NCI-H460 (cell line): ENCODE measurements around the gene PIK3R6. TPM values are rescaled to one million over a fixed set of nuclear protein-coding genes. Genes with fewer than 3 reads are reported as not detected.

Experiments
- DNase-seq: peaks from one replicate; pipeline ENCODE4 v3.0.0-alpha.2; 2016; ENCODE audit warnings: low read depth; ENCODE audit errors: extremely low read depth
- polyA plus RNA-seq: library from polyadenylated mRNA; depleted of rRNA; stranded (reverse); fragments of >200 nt; gene quantifications from 2 replicates; pipeline ENCODE4 v1.2.3, GENCODE V29; 2014; cell fraction: nucleus; rRNA removed
- total RNA-seq: library from RNA; depleted of rRNA; stranded (reverse); fragments of >200 nt; shearing (Covaris generic); gene quantifications from 2 replicates; pipeline ENCODE4 v1.2.3, GENCODE V29; 2014; rRNA removed

PIK3R6 gene, protein sequence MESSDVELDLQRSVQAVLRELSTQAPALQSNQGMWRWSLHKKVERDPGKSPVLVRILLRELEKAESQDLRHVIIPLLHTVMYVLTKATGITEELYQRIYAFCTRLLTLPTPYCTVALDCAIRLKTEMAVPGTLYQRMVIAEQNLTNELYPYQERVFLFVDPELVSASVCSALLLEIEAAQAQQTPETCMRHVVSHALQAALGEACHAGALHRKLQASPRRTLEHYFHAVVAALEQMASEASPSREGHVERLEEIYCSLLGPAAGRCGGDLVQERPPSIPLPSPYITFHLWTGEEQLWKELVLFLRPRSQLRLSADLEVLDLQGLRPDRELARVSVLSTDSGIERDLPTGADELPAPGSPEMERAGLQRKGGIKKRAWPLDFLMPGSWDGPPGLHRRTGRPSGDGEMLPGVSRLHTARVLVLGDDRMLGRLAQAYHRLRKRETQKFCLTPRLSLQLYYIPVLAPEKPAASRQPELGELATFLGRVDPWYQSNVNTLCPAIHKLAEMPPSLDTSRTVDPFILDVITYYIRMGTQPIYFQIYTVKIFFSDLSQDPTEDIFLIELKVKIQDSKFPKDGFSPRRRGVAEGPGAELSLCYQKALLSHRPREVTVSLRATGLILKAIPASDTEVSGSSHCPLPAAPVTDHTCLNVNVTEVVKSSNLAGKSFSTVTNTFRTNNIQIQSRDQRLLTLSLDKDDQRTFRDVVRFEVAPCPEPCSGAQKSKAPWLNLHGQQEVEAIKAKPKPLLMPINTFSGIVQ
- not detected in 2 replicates for total RNA-seq
- polyA plus RNA-seq = not detected in 2 replicates

DNA sequence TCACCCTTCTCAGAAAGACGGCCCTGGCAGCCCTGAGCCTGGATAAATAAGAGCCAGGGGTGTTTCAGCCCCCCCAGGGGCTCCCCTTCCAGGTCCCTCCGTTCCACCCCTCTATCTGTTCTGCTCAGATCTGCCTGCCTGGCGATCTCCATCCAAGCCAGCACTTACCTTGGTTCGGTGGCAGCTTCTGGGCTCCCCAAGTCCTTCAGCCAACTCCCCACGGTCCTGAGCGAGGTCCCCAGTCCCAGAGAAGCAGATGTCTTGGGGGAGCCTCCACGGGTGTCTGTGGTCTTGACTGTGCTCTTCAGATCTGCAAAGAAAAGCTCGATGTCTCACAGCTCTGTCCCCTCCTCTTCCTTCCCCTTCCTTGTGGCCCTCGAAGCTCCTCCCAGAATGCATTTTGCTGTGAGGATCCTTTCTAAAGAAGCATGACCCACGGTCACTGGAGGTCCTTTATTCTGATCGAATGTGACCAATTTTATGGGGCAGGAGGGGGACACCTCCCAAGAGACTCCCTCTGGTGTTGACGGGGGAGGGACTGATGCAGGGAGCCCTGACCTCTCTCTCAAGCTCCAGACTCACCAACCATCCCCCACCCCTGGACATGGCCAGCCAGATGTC lies at the start of gene PIK3R6:
TSS of gene PIK3R6 (minus strand) at position 314 of the 621 bp plus-strand sequence. CDS start 17,880 bp downstream, outside the sequence.
- DNase-seq = no peak

DNA sequence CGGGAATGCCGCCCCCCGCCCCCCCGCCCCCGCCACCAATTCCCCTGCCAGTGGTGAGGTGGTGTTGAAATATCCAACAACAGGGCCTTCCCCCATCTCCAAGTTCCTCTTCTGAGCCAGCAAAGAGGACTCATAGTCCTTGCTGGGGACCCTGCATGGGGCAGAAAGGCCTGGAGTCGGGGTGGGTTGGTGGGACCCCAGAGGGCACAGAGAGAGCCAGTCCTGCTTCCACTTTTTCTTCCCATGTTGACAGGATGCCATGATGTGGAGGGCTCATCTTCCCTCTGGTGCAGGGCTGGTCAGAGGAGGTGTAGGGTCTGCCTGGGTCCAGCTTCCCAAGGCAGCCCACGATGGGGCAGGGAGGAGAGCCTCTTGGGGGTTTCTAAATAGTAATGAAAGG lies 49.0 kb upstream of the PIK3R6 start:
- DNase-seq = no peak

DNA sequence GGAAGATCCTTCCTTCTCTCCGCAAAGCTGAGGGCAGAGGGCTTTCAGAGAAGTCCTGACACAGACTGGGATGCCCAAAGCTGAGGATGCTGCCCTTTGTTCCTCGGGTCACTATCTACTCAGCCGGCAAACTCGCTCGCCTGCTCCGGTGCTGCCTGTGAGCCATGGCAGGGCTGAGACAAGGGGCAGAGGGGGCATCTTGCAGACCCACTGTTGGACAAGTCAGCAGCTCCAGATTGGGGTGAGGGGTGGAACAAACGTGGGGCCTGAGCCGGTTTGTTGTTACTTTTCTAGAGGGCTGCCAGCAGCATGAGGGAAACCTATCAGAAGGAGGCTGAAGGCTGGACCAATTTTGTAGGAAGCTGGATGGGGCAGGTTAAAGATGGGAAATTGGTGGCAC lies 47.1 kb upstream of the PIK3R6 start:
- no peak for DNase-seq

DNA sequence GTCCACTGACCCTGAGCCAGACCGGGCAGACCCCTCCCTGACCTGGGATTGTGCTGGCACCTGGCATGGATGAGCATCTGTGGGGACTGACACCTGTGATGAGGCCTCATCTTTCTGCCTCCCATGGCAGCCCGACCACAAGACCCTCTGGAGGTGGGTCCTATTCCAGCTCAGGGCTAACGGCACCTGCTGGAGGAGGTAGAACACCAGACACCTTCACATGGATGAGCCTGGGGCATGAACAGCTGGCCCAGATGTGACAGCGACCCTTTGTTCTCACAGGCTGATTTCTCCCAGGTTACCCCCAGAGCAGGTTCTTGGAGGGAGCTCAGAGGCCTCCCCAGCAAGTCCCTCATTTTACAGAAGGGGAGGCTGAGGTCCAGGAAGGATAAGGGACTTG lies 46.4 kb upstream of the PIK3R6 start:
- DNase-seq = no peak

DNA sequence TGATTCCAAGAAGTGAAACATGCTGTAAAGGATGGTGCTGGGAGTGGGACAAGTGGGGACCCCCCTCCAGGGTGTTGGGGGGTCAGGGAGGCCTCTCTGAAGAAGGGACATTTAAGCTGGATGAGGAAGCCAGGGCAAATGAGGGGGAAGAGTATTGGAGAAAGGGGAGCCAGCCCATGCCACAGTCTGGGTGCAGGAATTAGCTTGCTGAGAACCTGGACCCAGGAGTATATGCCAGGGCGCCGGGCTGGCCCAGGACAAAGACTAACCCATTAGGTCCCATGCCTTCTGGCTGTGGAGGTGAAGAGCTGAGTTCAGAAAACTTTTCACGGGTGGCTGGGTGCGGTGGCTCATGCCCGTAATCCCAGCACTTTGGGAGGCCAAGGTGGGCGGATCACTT lies 45.6 kb upstream of the PIK3R6 start:
- DNase-seq = no peak

DNA sequence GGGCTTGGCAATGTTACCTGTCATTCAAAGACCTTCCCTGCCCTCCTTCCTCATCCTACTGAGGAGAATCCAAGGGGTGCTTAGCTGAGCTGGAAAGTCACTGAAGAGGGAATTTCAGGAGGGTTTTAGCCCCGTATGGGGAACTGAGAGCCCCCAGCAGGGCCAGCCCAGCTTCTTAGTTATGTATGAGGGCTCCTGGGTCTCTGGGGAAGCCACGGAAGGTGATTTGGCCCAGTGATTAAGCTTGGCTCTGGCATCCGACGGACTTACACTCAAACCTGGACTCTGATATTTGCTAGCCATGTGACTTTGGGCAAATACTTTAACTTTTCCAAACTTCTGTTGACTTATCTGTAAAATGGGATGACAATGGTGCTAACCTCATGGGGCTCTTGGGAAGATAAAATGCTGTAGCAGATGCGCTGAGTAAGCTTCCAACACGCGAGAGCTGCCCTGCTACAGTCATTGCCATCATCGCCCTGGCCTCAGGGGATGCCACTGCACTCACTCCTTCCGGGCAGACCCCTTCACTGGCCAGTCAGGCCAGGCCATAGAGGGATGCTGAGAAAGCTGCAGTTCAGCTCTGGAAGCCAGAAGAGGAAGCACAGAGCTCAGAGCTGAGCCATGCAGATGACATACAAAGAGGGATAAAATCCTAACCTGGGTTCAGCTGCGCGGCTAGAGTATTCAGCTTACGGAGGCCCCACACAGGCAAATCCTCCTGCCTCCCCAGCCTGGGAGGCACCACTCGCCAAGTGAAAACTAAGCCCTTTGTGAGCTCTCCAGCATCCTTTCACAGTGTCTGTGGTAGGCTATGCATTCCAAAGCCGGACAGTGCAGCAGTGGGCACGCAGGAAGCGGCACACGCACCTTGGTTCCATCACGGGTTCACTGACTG lies 44.9 kb upstream of the PIK3R6 start:
- no peak for DNase-seq

DNA sequence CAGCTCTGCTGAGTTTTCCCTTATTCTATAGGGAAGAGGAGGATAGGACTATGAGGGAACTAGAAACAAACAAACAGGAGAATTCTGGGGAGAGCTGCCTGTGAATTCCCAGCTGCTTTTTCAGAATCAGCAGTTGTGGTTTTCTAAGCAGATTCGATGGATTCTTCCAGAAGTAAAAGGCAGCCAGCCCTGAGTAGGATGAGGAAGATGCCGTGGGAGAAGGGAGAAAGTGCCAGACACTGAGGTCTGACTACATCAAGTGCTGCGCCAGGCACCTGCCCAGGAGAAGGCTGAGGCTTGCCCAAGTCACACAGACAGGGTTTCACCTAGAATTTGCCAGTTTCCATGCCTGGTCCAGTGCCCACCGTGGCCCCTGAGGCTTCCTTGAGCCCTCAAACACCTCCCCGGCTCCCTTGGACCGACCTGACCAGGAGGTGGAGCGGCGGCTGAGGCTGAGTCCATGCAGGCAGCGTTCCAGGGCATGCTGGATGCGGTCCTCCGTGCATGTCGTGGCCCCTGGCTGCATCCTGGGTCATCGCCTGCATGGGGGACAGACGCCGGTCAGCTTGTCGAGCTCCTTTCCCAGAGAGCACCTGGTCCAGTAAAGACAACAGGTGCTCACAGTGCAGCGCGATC lies 43.6 kb upstream of the PIK3R6 start:
- no peak for DNase-seq

DNA sequence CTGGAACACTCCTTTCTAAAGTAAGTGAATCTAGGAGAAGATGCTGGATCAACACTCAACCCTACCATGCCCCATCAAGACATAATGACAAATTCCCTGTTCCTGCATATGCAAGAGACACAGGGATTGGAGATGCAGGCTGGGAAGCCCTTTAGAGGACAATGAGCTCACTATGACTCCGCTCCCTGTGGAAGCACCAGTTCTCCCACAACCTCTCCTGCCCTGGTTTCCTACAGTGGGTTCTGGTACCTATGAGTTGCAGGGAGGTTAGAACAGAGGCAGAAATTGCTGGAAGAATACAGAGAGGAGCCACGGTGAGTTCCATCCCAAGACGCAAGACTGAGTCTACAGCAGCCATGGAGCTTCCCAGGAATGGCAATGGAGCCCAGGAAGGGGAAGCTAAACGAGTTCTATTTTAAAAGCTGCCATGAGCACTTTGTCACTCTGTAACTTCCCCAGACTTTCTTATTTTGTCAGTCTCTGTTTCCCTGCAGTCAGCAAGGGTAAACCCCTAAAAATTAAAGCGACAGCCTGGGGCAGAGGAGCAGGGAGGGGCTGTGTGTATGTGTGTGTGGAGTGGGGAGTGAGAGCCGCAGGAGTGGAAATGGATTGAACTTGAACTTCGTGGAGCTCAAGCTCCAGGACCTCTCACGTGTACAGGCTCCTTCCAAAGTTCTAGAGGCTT lies 42.3 kb upstream of the PIK3R6 start:
- DNase-seq = no peak

DNA sequence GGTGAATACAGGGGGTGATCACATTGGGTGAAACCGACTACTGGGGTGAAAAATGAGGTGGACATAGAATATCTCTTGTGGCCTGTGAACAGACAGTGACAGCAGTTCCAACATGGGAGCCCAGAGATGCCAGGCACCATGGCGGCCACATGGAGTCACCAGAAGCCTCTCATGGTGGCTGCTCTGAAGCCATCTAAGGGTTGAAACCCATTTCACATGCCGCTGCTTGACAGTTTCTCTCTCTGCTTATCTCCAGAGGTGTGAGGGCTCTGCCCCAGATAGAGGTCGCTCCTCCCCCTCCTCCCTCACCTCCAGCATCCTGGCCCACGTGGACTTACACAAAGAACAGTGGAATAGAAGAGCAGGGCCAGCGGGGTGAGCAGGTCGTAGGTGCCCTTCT lies 37.9 kb upstream of the PIK3R6 start:
- DNase-seq = no peak

DNA sequence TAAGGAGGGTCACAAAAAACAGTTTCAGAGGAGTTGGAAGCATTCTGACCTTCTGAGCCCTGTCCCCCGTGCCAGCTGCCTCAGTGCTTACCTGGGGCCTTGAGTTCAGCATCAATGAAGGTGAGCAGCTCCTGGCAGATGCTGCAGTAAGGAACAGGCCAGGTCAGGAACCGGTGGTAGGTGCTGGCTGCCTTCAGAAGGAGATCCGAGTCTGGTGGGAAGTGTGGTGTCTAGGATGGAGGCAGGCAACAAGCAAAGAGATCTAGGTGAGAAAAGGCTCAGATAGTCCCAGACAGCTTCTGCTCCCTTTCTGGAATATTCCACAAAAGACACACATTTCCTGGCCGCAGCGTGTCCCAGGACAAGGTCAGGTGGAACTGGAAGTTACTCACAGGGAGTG lies 37.2 kb upstream of the PIK3R6 start:
- DNase-seq = no peak

DNA sequence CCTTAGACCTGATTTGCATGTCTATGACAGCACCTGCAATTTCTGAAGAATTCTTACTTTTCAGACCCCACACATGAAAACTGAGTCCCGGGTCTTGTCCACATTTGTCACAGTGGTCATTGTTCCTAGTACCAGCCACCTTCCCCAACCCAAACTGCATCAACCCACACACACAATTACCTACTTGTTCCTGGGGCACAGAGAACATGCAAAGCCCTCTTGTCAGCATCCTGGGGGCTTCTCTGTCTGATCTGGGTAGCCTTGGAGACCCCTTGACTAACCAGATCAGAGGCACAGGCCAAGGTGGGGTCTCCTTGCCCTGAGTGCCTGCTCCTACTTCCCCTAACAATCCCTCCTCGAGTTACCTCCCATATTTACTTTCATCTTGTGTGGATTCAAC lies 36.7 kb upstream of the PIK3R6 start:
- DNase-seq = no peak

DNA sequence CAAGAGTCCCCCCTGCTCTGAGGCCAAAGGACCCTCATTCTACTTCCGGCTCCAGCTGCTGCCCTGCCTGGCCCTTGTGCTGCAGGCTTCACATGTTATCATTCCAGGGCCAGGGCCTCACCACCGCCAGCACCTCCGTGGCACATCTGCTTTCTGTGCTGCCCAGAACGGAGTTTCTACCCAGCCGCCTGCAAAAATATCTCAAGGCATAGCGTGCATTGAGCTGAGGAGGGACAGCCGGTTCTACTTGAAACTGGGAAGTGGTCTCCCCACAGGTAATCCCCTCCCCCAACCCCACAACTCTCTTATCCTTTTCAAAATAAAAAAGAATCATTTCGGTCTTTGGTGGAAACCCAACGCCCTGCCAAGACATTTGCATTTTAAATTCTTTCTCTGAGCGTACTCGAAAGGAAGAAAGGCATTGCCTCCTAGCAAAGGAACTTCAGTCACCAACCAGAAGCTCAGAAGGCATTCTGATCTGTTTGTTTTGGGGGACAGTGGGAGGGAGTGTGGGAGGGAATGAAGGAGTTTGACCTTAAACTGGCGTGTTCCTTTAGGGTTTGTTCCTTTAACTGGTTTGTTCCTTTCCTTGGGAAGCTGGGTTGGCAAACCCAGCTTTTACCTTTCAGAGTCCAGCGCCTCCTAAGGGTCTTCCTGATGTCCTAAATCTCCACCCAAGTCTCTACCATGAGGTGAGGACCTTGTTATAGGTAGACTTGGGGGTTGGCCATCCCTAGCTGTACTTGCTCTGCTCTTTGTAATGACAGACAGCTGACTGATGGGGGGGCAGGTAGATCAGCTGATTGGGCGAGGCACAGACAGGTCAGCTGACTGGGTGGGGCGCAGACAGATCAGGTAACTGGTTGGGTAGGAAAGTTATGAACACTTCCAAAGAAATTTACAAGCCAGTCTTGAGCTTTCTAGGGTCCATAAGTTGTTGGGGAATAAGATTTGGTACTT lies 33.4 kb upstream of the PIK3R6 start:
- DNase-seq = no peak

DNA sequence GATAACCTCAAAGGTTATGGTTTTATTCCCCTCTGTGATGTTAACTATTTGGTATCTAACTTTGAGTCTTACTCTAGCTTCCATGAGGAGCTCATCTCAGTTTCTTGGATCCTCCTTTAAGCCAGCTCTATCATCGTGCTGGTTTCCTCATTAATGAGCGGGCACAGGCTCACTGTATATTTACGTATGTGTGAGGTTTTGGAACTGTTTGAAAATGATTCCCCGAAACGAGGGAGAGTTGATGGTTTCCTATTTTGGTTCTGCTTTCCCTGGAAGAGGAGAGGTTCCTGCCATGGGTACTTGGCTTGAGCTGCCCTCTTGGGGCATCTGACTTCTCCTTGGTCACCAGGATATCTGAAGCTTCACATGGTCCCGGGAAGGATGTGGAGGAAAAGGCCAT lies 32.7 kb upstream of the PIK3R6 start:
- no peak for DNase-seq

DNA sequence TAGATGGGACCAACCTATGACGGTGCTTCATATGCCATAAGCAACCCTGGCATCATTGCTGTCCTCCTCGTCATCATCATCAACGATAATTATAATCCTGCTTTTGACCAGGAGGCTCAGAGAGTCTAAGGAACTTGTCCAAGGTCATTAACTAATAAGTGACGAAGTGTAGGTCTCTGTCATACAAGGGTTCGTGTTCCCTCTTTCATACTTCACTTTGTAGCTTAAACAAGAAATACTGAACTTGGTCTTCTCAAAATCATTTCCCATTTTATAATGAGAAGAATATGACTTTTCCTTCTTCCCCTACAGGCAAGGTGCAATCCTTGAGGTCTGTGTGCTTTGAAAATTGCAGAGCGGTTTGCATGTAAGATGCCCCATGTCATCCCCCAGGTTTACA lies 31.2 kb upstream of the PIK3R6 start:
- DNase-seq = no peak

DNA sequence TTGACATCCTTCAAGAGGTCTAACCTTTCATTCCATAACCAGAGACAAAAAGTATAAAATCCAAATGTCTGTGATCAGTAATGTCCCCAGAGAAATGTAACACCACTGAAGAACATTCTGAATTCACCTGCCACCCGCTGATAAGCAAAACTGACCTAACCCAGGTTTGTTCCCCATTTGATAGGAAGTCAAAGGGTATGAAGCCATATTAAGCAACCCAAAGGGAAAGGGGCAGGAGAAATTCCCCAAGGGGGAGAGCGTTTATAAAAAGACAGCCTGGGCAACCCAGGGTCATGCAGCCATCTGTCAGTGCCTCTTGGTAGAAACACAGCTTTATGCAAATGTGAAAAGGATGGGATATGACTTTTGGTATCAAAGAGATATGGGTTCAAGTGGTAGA lies 30.7 kb upstream of the PIK3R6 start:
- no peak for DNase-seq

DNA sequence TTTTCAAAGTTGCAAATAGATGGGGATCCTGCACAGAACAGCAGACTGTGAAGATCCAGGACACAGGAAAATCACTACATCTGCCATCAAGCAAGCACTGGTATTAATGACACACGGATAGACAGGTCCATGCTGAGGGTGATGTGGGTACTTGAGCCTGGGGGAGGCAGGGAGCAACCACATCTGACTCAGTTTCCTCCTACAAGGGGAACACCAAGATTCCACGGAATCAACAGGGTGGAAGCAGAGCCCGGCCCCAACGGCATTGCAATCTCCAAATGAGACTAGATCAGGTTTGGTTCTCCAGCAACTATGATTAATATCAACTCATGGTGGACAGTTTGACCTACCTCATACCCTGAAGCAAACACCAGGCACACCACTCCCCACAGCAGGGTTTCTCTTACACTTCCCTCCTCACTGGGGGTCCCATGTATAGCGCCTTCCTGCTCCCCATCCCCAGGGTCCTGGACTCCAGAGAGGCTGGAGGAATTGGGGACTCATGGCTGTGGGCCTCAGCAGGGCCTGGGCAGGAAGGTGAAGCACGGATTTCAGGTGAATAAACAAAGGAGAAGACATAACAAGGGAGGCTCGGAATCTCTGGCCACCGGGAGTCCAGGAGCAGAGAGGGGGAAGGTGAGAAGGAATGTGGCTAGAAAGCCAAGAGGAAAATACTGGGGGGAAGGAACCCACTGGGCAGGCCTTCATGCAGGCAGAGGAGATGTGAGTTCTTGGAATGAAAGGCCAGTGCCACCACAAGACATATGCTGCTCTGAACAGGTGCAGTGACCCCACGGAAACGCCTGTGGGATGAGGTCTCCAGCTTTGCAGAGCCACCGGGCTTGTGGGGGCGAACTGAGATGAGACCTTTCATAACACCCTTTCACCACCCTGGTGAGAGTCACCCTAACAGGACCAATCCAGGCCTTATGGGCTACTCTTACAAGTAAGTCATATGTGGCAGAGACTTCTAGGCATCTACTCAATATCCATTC lies 29.5 kb upstream of the PIK3R6 start:
- no peak for DNase-seq

DNA sequence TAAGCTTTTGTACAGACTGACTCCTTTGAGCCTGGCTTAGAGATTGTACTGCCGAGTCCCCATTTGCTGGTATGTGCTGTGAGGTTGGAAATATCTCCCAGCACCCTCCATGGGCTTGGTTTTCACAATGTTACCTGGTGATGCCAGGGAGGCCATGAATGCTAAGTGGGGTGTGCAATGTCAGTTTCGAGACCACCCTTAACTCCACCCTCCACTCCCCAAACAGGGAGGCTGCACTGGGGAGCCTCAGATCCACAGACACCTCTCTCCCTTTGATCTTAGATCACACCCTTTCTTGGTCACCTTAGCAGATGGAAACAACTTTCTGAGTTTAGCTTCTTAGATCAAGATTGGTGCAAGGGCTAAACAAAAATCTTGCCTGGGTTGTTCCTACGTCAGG lies 28.6 kb upstream of the PIK3R6 start:
- DNase-seq = no peak
